ENCODE results near the gene ENPP6.
"Not testable (repeated sequence)": the region's sequence is repeated elsewhere in the genome, so short reads cannot be mapped to it uniquely, and the experiment has no call there.

ENPP6 gene

DNA sequence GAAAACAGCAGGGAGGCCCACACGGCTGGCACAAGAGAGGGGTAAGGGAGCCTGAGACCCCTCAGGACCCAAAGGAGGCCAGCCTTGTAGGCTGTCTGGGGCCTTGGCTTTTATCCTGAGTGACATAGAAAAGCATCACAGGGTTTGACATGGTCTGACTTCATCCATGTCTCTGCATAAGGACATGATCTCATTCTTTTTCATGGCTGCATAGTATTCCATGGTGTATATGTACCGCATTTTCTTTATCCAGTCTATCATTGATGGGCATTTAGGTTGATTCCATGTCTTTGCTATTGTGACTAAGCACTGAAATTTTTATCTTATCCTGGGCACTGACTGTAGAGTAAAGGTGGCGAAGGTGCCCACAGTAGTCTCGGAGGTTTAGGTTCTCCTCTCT lies 166.4 kb downstream of the ENPP6 start:
- DNase-seq, result not testable (repeated sequence)

DNA sequence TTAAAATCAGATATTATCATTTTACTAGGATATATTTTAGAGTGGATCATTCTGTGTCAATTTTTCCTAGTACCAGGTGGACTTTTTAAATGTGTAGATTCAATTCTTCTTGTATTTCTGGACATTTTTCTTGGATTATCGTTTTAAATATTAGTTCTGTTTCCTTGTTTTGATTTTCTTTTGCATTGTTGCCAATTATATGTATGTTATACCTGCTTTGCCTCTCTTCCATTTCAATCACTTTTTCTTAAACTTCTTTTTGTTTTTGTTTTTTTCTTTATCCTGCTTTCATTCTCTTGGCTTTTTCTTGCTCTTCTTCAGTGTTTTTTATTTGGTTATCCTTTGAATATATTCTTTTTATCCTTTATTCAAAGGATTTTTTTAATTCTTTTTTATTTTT lies 171.5 kb downstream of the ENPP6 start:
- DNase-seq, result no peak

DNA sequence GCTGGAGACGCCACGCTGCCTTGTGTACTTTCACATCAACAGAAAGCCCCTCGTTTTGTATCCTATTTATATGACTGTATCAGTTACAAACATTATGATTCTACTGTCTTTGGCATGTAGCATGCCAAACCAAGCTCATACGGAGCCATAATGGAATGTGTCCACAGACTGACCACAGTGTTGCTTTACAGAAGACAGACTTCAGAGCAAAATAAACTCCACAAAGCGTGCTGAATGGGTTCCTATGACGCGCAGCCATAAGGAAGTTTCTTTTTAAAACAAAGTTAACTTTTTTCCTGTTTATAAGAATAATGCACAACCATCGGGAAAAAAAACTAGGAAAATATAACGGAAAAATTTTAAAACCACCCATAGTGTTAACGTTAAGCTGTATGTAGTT lies 176.5 kb downstream of the ENPP6 start:
- DNase-seq, result no peak

DNA sequence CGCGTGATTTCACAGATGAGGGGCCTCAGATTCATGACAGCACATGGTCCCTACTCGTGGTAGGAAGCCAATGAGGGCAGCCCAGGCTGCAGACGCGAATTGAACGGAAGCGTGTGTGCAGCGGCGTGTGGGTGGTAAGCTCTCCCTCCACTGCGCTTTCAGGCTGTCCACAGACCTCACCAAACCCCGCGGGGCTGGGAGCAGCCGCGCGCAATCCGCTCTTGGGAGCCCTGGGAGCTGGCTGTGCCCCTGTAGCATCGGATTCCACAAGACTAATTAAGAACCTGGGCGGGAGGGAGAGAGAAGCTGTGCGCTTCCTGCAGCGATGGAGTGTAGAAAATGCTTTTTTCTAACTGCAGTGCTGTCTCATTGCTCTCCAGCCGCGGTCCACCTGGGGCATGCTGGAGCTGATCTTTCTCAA lies 177.7 kb downstream of the ENPP6 start:
- no peak for DNase-seq

Data from GOT3 (cell line).